ENCODE measurements around the gene CRYBB1.

GRCh38 chr22:26558248-26558895, 59.5 kb downstream of the CRYBB1 start:
- TF ChIP-seq CTCF (IDR thresholded peaks at IDR 0.05) = no peak
- no peak for TF ChIP-seq POLR2A (IDR thresholded peaks at IDR 0.05)

Measured in uterus (tissue), 2 donors.